ENCODE data around the gene NT5M.

- no peak for TF ChIP-seq CTCF (IDR thresholded peaks at IDR 0.05; ENCODE audit: insufficient read depth, low read length)
- no peak; the same call in 1 of the 2 replicates for TF ChIP-seq POLR2AphosphoS5 (IDR thresholded peaks at IDR 0.05; ENCODE audit: low read depth)
- TF ChIP-seq REST (IDR thresholded peaks at IDR 0.05; ENCODE audit: insufficient replicate concordance, low read depth), result no peak
- TF ChIP-seq SPI1 (IDR thresholded peaks at IDR 0.05; ENCODE audit: borderline replicate concordance, low read depth), result no peak
- TF ChIP-seq GABPA (IDR thresholded peaks at IDR 0.05; ENCODE audit: low read depth), result no peak
These were observed 796 bp downstream of the NT5M start for GRCh38 chr17:17303847-17304490.

All from HL-60 (cell line).